Kidney (tissue), 14 donors: ENCODE measurements around the gene CFAP210. TPM values are rescaled to one million over a fixed set of nuclear protein-coding genes. Genes with fewer than 3 reads are reported as not detected.

ENCODE experiments used
- DNase-seq, 5 donors: peaks; one replicate each; pipeline ENCODE4 v3.0.0-alpha.2; 2013 to 2020
- FAIRE-seq: peaks from 2 replicates; lab custom pipeline; 2012; peaks lifted over from hg19 to GRCh38; lab: Jason Lieb, UNC
- H3K27ac ChIP-seq, 2 donors: one replicate each; pipeline ENCODE4 v1.7.0; 2013; ENCODE audit warnings: low read depth in 2 of 2, low read length in 2 of 2, inconsistent platforms in 1 of 2
- H3K27me3 ChIP-seq: one replicate; pipeline ENCODE4 v1.7.1; 2013; ENCODE audit warnings: low read length, inconsistent platforms; ENCODE audit not compliant: control insufficient read depth, insufficient read depth
- H3K36me3 ChIP-seq, 3 donors: one replicate each; pipeline versions ENCODE4 v1.7.0 to v1.7.1; 2013; ENCODE audit warnings: low read length in 3 of 3, control low read depth in 1 of 3, inconsistent platforms in 1 of 3; ENCODE audit not compliant: insufficient read depth in 3 of 3, control insufficient read depth in 2 of 3
- H3K4me1 ChIP-seq, 3 donors: one replicate each; pipeline versions ENCODE4 v1.7.0 to v1.7.1; 2013; ENCODE audit warnings: low read length in 3 of 3, inconsistent platforms in 1 of 3, low read depth in 1 of 3; ENCODE audit not compliant: control insufficient read depth in 2 of 3, insufficient read depth in 2 of 3
- H3K4me3 ChIP-seq, 3 donors: one replicate each; pipeline versions ENCODE4 v1.7.0 to v1.8.1; 2013; ENCODE audit warnings: low read length in 3 of 3, control low read depth in 1 of 3, inconsistent platforms in 1 of 3
- H3K9ac ChIP-seq, 3 donors: one replicate each; pipeline versions ENCODE4 v1.7.0 to v1.7.1; 2013; ENCODE audit warnings: low read length in 3 of 3, control low read depth in 1 of 3, inconsistent platforms in 1 of 3
- H3K9me3 ChIP-seq, 3 donors: one replicate each; pipeline versions ENCODE4 v1.7.0 to v1.7.1; 2013; ENCODE audit warnings: low read length in 3 of 3, control low read depth in 1 of 3, inconsistent platforms in 1 of 3; ENCODE audit not compliant: control insufficient read depth in 2 of 3, insufficient read depth in 1 of 3
- CTCF ChIP-seq: IDR thresholded peaks from 3 replicates; pipeline ENCODE4 v1.5.1; 2012; ENCODE audit warnings: mild to moderate bottlenecking, moderate library complexity, borderline replicate concordance; ENCODE audit not compliant: insufficient read depth; ENCODE audit errors: extremely low read depth
- intact Hi-C: fragments of 100-400 bp; cut with DNase I; formaldehyde crosslinking; loops from one replicate; pipeline ENCODE4 v1.11.1; 2022
- polyA plus RNA-seq: library from polyadenylated mRNA; stranded (reverse); fragments of 350-450 nt; fragmentation: Illumina TruSeq; extraction: RNeasy Lipid Tissue Mini Kit (QIAGEN cat#74804); gene quantifications from one replicate; pipeline ENCODE4 v1.2.3, GENCODE V29; 2014; ENCODE audit warnings: low read depth, low replicate concordance; ENCODE audit not compliant: insufficient read depth
- total RNA-seq: library from RNA; stranded (reverse); fragmentation: NEBNext Ultra II Directional; extraction: Animal tissue kit (Norgen Biotek cat#: 25700); gene quantifications from one replicate; pipeline ENCODE4 v1.2.1, GENCODE V29; 2021
- donor health status: control.
- donor health status: control.
- donor health status: control.
- donor health status: control.
- donor health status: control.
- donor health status: DM: yes; HTN: yes; CAD: no.
- donor health status: Normal renal cell carcinoma (clear cell type).

Gene CFAP210
- total and polyA plus RNA-seq, 2 donors from 2014 or later = 0.60 to 0.65 TPM

GRCh38 chr2:169712791-169713227 is 18.6 kb upstream of the CFAP210 start:
- DNase-seq (no peak), FAIRE-seq (no peak)
- no peak overlapping the region for H3K9ac ChIP-seq
- no peak for TF ChIP-seq CTCF
- no peak overlapping the region for H3K27ac ChIP-seq
- peaks cover 0 to 9% (median 0%) of the 10 kb centered on the region in 3 donors for H3K4me1 ChIP-seq
- intact Hi-C loops = no loop called here
- H3K36me3 ChIP-seq = no peaks in the 10 kb centered on the region
- H3K9me3 ChIP-seq = no peaks in the 10 kb centered on the region
- H3K27me3 ChIP-seq = no peaks in the 10 kb centered on the region
- H3K4me3 ChIP-seq = no peak overlapping the region

GRCh38 chr2:169711751-169712509 is 17.7 kb upstream of the CFAP210 start:
- intact Hi-C loops = no loop called here
- no peak overlapping the region for H3K27ac ChIP-seq
- no peak overlapping the region for H3K4me3 ChIP-seq
- H3K27me3 ChIP-seq = no peaks in the 10 kb centered on the region
- no peaks in the 10 kb centered on the region for H3K36me3 ChIP-seq
- H3K9me3 ChIP-seq = no peaks in the 10 kb centered on the region
- H3K9ac ChIP-seq = no peak overlapping the region
- H3K4me1 ChIP-seq = peaks cover 0 to 9% (median 0%) of the 10 kb centered on the region in 3 donors
- DNase-seq = no peak
- TF ChIP-seq CTCF = no peak
- FAIRE-seq = no peak

- Histone ChIP-seq H3K36me3 (no peaks in the 10 kb centered on the region), H3K4me3 (no peak overlapping the region), H3K27ac (no peak overlapping the region), H3K9me3 (no peaks in the 10 kb centered on the region), H3K4me1 (peaks cover 0 to 2% (median 0%) of the 10 kb centered on the region in 3 donors), H3K27me3 (no peaks in the 10 kb centered on the region), H3K9ac (no peak overlapping the region)
- no peak for TF ChIP-seq CTCF
- no peak for DNase-seq
- intact Hi-C loops = no loop called here
- FAIRE-seq = no peak
These were observed 15.8 kb upstream of the CFAP210 start for GRCh38 chr2:169709981-169710380.
